HCT116 (cell line): ENCODE measurements around the gene WDFY2. TPM values are rescaled to one million over a fixed set of nuclear protein-coding genes. Genes with fewer than 3 reads are reported as not detected.

Experiments used
- ATAC-seq: fragments of 200-7000 bp; cut with Tn5 transposase; 2 replicates; pipeline ENCODE4 v1.9.1; 2020; ENCODE audit warnings: mild to moderate bottlenecking, moderate library complexity
- BruUV-seq: library from RNA; stranded (reverse); fragments of 400-500 nt; replicated peaks from 2 replicates; lab custom pipeline; 2021; lab: Mats Ljungman, UMichigan
- CTCF ChIA-PET: fragments of 300-600 bp; sonication (Branson Sonifier 250); formaldehyde crosslinking; loops from one replicate; lab custom pipeline; 2021; ENCODE audit warnings: antibody characterized with exemption; lab: Charles Lee
- POLR2A ChIA-PET: fragments of 300-600, 350-600 bp; sonication (Branson Sonifier 250); formaldehyde crosslinking; loops from one replicate; lab custom pipeline; 2021; ENCODE audit warnings: antibody characterized with exemption; lab: Charles Lee
- RAD21 ChIA-PET, 2 experiments: fragments of 300-600 bp; sonication (Branson Sonifier 250); formaldehyde crosslinking; loops; one replicate each; lab custom pipeline; 2023; ENCODE audit warnings: low total read pairs in 2 of 2; ENCODE audit not compliant: uncharacterized antibody in 2 of 2, unreplicated experiment in 2 of 2, low non-redundant PET in 1 of 2; lab: Charles Lee
- DNase-seq: peaks from one replicate; pipeline ENCODE4 v3.0.0-alpha.2; 2010; ENCODE audit warnings: low read depth, low spot score
- H2AFZ ChIP-seq: fragments of 200-600 bp; shearing (Covaris generic), sonication (generic); 2 replicates; pipeline ENCODE4 v1.6.1; 2017; ENCODE audit warnings: low read depth, mixed run types, mixed read lengths, antibody characterized with exemption, low read length; ENCODE audit not compliant: poor library complexity, severe bottlenecking
- H3K27ac ChIP-seq: 2 replicates; pipeline ENCODE4 v1.5.1; 2012; ENCODE audit warnings: low read depth, low read length
- H3K27me3 ChIP-seq: fragments of 200-600 bp; sonication (generic); 2 replicates; pipeline ENCODE4 v1.6.1; 2016; ENCODE audit warnings: mixed run types, low read length, mixed read lengths; ENCODE audit not compliant: insufficient read depth
- H3K36me3 ChIP-seq, 2 experiments: fragments of 200-500 bp in 1 of 2; fragments of 200-600 bp in 1 of 2; sonication (Bioruptor generic) in 1 of 2; sonication (generic) in 1 of 2; 2 replicates each; pipeline versions ENCODE4 v1.5.1 to v1.6.1; 2014 to 2016; ENCODE audit warnings: low read length in 2 of 2, inconsistent platforms in 1 of 2, mixed read lengths in 1 of 2, mixed run types in 1 of 2; ENCODE audit not compliant: insufficient read depth in 2 of 2, control insufficient read depth in 1 of 2
- H3K4me1 ChIP-seq, 2 experiments: fragments of 200-600 bp in 1 of 2; sonication (generic) in 1 of 2; 2 replicates each; pipeline versions ENCODE4 v1.5.1 to v1.6.1; 2012 to 2017; ENCODE audit warnings: low read length in 2 of 2, inconsistent platforms in 1 of 2, mild to moderate bottlenecking in 1 of 2, mixed read lengths in 1 of 2, mixed run types in 1 of 2, moderate library complexity in 1 of 2; ENCODE audit not compliant: insufficient read depth in 2 of 2, control insufficient read depth in 1 of 2
- H3K4me2 ChIP-seq: fragments of 200-600 bp; sonication (generic); 2 replicates; pipeline ENCODE4 v1.6.1; 2017; ENCODE audit warnings: mixed run types, low read length, mixed read lengths
- H3K4me3 ChIP-seq, 2 experiments: fragments of 200-600 bp in 1 of 2; sonication (generic) in 1 of 2; replicated peaks in 1 of 2; 2 replicates each; pipeline ENCODE4 v1.5.1; 2011 to 2016; ENCODE audit warnings: low read length in 2 of 2, control low read depth in 1 of 2, low read depth in 1 of 2, mild to moderate bottlenecking in 1 of 2, mixed read lengths in 1 of 2, mixed run types in 1 of 2
- H3K79me2 ChIP-seq: fragments of 200-600 bp; sonication (generic); 2 replicates; pipeline ENCODE4 v1.6.1; 2017; ENCODE audit warnings: mild to moderate bottlenecking, mixed run types, low read length, moderate library complexity, mixed read lengths; ENCODE audit not compliant: insufficient read depth
- H3K9ac ChIP-seq: fragments of 200-600 bp; sonication (generic); 2 replicates; pipeline ENCODE4 v1.6.1; 2016; ENCODE audit warnings: low read length, mixed read lengths
- H3K9me2 ChIP-seq: fragments of 200-600 bp; sonication (generic), shearing (Covaris generic); 2 replicates; pipeline ENCODE4 v1.6.1; 2017; ENCODE audit warnings: mixed run types, mild to moderate bottlenecking, moderate library complexity; ENCODE audit not compliant: insufficient read depth
- H3K9me3 ChIP-seq, 2 experiments: fragments of 200-500 bp in 1 of 2; fragments of 200-600 bp in 1 of 2; sonication (Bioruptor generic) in 1 of 2; sonication (generic) in 1 of 2; 2 replicates each; pipeline ENCODE4 v1.6.1; 2014 to 2017; ENCODE audit warnings: low read length in 2 of 2, mixed read lengths in 2 of 2, inconsistent platforms in 1 of 2, low read depth in 1 of 2, mild to moderate bottlenecking in 1 of 2, mixed run types in 1 of 2, moderate library complexity in 1 of 2; ENCODE audit not compliant: control insufficient read depth in 1 of 2, insufficient read depth in 1 of 2
- H4K20me1 ChIP-seq: fragments of 200-600 bp; sonication (generic), shearing (Covaris generic); 2 replicates; pipeline ENCODE4 v1.6.1; 2017; ENCODE audit warnings: mixed run types, mild to moderate bottlenecking, moderate library complexity; ENCODE audit not compliant: insufficient read depth
- ATF3 ChIP-seq: IDR thresholded peaks from 2 replicates; pipeline ENCODE4 v1.6.1; 2012
- MAX ChIP-seq: IDR thresholded peaks from 2 replicates; pipeline ENCODE4 v1.6.1; 2012
- POLR2A ChIP-seq: IDR thresholded peaks from 2 replicates; pipeline ENCODE4 v1.7.0; 2011; ENCODE audit warnings: borderline replicate concordance; ENCODE audit not compliant: insufficient read depth, insufficient read length; ENCODE audit errors: extremely low read depth
- POLR2AphosphoS5 ChIP-seq: IDR thresholded peaks from 2 replicates; pipeline ENCODE4 v1.6.1; 2011; ENCODE audit warnings: mild to moderate bottlenecking, low read depth, low read length, moderate library complexity
- REST ChIP-seq: IDR thresholded peaks from 2 replicates; pipeline ENCODE4 v1.6.1; 2012; ENCODE audit warnings: low read depth
- SP1 ChIP-seq: IDR thresholded peaks from 2 replicates; pipeline ENCODE4 v1.6.1; 2012; ENCODE audit warnings: low read depth
- ZNF274 ChIP-seq: fragments of 200-500 bp; sonication (Bioruptor generic); IDR thresholded peaks from 2 replicates; pipeline ENCODE4 v1.6.1; 2014; ENCODE audit warnings: mild to moderate bottlenecking, low read depth, low read length, inconsistent platforms
- intact Hi-C: fragments of 100-400 bp; cut with micrococcal nuclease; formaldehyde crosslinking; loops from 2 replicates; pipeline ENCODE4 v1.10.0; 2022
- total RNA-seq: library from RNA; stranded (reverse); gene quantifications from one replicate; pipeline ENCODE4 v1.2.1, GENCODE V29; 2021; ENCODE audit not compliant: unreplicated experiment

WDFY2 gene
- total RNA-seq, 1 experiment from 2014 or later, result 6.1 TPM

GRCh38 chr13:51539887-51540286 is 44.4 kb upstream of the WDFY2 start:
- Histone ChIP-seq H3K27me3 (no peaks in the 10 kb centered on the region), H3K9ac (no peak overlapping the region), H3K9me3 (no peaks in the 10 kb centered on the region), H3K4me3 (no peak overlapping the region), H3K4me2 (no peak overlapping the region), H3K4me1 (no peaks in the 10 kb centered on the region), H3K9me2 (no peaks in the 10 kb centered on the region), H2AFZ (no peak overlapping the region), H3K36me3 (no peaks in the 10 kb centered on the region), H3K79me2 (no peaks in the 10 kb centered on the region), H3K27ac (no peak overlapping the region), H4K20me1 (no peaks in the 10 kb centered on the region)
- ChIA-PET RAD21 (no interaction called here), POLR2A (interaction anchor here (0.7 to 1.9 kb wide), 2 partner anchors 36 to 87 kb away, joined by 3 to 5 read pairs; partner anchors contain the start of gene INTS6), CTCF (no interaction called here)
- DNase-seq (no peak), ATAC-seq (no peak)
- BruUV-seq, result no TSS peak
- intact Hi-C loops, result no loop called here
- no peak for TF ChIP-seq POLR2A
- no peak for TF ChIP-seq MAX
- TF ChIP-seq POLR2AphosphoS5, result no peak
- no peak for TF ChIP-seq ZNF274
- no peak for TF ChIP-seq SP1
- TF ChIP-seq REST, result no peak
- TF ChIP-seq ATF3, result no peak
